ENCODE results near the gene CCDC142.
"Not testable (repeated sequence)": the region's sequence is repeated elsewhere in the genome, so short reads cannot be mapped to it uniquely, and the experiment has no call there.

CCDC142 gene

DNA sequence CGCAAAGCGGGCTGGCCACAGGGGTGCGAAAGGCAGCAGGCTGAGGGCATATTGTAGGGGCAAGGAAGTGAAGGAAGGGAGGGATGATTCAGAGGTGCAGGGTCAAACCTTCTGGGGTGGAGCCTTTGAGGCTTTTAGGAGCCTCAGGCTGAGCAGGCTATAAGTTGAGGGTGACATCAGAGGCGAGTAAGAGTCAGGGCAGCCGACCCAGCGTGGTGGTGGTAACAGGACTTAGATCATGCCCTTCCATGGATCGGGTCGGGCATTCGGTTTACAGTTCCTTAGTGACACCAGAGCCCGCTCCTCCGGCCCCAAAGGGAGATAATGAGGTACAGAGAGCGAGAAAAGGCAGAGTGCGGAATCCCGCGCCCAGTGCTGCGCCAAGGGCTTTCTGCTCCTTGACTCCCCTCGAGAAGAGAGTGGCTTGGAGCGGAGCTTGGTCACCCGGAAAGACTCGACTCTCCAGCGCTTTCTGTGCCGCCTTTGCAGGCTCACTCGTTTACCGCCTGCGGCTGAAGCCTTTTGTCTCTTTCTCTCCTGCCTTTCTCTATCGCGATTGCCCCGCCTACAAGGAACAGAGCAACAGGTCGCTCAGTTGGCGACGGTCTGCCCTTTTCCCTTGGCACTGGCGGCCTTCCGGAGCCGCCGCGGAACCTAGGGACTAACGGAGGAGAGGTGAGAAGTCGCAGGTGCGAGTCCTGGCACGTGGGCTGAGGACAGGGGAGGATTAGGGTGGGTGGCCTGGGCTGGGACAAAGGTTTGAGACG, 15.9 kb upstream of the CCDC142 start:
- no peak for DNase-seq (ENCODE audit: low spot score)

DNA sequence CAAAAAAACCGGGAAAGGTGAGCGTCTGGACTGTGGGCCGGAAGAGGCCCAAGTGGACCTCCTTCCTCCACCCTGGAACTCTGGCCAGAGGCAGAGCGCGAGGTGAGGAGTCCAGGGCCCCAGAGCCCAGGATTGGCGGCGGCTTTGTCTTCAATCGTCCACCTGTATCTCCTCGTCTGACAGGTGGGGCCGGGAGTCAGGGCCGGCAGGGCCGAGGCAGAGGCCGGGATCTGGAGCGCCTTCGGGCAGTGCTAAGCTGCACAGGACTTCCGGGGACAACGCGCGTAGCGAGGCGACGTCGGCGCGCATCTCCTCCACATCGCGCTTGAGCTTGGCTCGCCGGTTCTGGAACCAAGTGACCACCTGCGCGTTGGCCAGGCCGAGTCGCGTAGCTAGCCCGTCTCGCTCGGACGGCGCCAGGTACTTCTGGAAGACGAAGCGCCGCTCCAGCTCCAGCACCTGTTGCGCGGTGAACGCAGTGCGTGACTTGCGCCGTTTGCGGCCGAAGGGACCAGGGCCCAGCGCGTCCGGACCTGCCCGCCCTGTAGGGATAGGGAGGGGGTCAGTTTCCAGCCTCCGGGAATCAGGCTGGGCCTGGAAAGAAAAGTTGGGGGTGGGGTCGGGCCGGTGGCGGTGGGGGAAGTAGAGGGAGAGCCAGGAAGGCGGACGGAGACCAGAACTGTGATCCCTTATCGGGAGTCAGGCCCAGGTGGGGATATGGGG, 15.1 kb upstream of the CCDC142 start:
- no peak for DNase-seq (ENCODE audit: low spot score)

DNA sequence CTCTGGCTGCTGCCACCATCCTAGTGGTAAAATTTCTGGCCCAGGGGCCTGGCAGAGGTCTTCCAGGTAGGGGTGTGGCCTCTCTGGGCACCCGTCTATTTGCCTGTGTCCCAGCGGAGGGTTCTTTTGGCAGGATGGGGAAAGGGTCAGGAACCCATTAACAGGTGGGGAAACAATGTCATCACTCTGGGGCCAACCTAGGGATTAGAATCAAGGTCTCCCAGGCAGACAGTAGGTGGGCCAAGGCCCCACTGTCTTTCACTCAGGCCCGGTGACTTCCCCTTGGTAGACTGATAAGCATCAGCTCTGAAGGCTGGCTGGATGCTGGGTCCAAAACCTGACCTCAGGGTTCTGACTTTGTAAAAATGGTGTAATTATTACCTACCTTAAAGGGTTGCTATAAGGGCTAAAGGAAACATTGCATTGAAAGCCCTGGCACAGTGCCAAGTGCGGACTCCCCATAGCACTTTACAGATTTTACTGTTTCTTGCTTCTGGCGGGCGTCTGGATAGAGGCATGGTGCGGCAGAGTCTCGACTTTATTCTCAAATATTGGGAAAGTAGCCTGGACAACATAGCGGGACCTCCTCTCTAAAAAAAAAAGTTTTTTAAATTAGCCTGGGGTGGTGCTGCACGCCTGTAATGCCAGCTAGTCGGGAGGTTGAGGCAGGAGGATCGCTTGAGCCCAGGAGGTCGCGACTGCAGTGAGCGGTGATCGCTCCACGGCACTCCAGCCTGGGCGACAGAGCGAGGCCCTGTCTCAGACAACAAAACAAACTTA, 14.4 kb upstream of the CCDC142 start:
- DNase-seq (ENCODE audit: low spot score) = no peak

DNA sequence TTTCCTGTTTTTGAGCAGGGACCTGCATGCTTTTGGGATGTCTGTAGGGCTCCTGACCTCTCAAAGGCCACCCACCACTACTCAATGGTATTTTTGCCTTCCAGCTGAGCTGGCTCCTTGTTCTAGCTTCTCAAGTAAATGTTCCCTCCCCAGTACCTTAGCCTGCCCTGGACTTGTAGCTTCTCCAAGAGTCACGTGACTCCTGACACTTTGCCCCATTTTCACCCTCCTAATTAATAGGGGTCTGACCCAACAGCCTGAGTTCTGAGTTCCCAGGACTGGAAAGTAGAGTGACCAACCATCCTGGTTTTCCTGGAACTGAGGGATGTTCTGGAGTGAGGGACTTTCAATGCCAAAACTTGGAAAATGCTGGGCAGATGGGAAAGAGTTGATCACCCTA, 12.6 kb upstream of the CCDC142 start:
- DNase-seq (ENCODE audit: low spot score) = no peak

DNA sequence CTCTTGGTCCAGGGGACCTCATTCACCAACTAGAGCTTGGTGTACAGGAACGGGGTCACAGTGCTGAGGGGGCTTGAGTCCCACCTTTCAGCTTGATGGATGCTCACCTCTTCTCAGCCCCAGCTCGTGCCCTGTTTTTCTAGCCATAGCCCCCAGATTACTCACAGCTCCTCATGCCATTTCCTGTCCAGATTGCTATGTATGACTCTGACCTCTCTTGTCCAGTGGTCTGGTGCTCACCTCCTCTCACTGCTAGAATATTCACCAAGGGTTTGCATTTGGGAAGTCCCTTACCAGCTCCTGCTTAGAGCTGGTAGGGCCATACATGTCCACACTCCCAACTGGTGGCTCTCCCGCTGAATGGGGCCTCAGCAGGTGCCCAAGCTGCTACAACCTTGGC, 10.7 kb upstream of the CCDC142 start:
- DNase-seq (ENCODE audit: low spot score) = no peak

DNA sequence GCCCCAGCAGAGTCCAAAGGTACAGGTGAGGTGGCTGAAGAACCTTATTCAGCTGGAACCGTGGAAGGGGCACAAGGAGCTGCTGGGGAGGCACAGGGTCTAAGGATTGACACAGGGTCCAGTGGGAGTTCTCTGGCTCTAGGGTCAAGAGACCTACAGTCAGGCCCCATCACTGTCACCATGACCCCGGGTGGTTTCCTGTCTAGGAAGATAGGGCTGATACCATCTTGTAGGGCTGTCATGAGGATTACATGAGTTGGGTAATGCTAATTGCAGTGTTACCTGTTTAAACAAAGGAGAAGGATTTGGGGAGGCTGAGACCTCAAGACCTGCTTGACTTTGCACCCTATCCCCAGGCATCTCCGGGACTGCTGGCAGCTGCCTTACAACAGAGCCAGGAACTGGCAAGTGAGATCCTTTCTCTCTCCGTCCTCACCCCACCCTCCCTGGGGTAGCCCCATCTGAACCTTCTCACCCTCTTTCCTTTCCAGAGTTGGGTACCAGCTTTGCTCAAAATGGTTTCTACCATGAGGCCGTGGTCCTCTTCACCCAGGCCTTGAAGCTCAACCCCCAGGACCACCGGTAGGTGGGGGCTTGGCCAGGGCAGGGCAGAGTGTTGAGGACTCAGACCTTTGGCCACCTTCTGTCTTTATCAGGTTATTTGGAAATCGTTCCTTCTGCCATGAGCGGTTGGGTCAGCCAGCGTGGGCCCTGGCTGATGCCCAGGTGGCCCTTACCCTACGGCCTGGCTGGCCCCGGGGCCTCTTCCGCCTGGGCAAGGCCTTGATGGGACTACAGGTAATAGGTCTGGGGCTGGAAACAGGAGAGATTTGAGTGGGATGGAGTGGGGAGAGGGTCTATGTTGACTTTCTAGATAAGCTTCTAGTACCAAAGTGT, 9.1 kb upstream of the CCDC142 start:
- DNase-seq (ENCODE audit: low spot score) = no peak

DNA sequence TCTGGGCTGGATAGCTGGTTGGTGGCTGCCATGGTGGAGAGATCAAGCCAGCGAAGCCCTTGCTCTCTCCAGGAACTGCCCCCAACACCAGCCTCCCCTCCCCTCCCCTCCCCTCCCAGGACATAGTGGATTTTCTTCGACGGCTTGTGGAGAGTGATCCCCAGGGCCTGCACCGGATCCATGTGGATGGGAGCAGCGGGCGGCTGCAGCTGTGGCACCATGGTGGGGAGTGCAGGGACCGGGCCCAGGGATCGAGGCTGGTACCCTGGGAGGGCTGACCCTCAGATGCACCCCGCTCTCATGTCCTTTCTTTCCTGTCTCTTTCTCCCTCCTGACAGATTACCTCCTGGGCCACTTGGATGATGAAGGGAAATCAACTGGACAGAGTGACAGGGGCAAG, 7.1 kb upstream of the CCDC142 start:
- DNase-seq (ENCODE audit: low spot score) = no peak

DNA sequence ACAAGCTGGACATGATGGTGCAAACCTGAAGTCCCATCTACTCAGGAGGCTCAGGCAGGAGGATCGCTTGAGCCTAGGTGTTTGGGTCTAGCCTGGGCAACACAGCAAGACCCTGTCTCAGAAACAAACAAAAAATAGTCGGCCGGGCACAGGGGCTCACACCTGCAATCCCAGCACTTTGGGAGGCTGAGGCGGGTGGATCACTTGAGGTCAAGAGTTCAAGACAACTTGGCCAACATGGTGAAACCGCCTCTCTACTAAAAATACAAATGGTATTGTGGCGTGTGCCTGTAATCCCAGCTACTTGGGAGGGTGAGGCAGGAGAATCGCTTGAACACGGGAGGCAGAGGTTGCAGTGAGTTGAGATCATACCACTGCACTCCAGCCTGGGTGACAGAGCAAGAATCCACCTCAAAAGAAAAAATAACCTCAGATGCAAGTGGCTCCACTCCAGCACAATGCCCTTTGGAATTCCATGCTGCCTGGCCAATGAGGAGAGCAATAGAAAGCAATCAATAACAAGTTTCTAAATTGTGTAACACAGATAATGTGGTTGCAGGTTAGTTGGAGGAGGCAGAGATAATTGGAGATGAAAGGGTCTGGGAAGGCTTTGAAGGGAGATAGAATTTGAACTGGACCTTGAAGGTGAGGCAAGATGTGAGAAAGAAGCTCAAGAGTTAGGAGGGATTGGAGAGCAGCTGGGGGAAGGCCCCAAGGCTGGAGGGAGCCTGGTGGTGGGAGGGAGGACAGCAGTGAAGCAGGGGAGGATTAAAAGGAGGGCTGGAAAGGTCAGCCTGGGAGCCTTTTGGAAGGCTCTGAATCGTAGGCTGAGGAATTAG, 6.1 kb upstream of the CCDC142 start:
- no peak for DNase-seq (ENCODE audit: low spot score)

DNA sequence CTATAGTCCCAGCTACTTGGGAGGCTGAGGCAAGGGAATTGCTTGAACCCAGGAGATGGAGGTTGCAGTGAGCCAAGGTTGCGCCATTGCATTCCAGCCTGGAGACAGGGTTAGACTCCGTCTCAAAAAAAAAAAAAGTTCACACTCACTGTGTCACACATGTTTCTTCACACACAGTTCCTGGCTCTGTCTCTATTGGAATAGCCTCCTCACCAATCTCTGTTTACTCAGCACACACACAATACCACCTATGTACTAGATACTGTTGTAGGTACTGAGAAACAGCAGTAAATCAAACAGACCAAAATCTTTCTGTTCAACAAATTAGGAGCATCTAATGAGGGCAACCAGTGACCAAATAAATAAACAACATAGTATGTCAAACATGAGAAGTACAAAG, 3.3 kb upstream of the CCDC142 start:
- DNase-seq (ENCODE audit: low spot score) = no peak

DNA sequence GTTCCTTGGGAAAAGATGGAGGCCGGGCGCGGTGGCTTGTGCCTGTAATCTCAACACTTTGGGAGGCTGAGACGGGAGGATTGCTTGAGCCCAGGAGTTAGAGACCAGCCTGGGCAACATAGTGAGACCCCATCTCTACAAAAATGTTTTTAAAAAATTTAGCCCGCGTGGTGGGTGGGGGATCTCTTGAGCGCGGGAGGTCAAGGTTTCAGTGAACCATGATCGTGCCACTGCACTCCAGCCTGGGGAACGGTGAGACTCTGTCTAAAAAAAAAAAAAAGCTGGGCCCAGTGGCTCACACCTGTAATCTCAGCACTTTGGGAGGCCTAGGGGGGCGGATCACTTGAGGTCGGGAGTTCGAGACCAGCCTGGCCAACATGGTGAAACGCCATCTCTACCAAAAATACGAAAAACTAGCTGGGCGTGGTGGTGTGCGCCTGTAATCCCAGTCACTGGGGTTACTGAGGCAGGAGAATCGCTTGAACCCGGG, 922 bp upstream of the CCDC142 start:
- not testable (repeated sequence) for DNase-seq (ENCODE audit: low spot score)

DNA sequence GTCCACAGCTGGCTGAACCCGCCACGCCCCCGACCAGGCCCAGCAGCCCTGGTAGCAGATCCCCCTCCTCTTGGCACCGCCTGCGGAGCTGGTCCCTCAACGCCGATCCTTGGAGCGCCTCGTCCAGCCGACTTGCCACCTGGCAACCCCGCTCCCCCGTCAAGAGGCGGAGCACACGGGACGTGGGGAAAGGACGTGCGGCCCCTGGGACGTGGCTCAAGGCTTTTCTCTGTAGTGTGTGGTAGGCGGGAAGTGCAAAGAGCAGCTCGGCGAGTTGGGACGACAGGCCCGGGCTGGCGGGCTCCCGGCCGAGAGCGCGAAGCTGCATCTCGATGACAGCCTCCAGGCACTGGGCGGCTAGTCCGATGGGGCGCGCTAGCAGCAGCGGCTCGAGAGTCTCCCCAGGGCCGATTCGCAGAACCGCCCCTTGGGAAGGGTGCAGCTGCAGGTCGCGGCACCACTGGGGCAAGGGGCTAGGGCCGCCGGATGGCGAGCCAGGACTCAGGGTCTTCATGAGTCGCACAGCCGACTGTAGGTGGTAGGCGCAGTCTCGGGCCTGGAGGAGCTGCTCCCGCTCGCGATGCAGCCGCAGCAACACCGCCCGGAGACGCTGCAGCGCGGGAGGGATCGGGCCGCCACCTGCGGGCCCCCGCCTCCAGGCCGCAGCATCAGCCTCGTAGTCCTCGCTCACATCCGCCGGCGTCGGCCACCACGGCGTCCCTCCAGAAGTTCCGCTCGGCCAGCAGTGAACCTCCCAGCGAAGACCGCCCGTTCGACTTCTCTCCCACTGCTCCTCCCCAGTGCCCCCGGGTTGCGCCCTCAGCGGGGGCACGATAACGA, 617 bp downstream of the CCDC142 start:
- DNase-seq (ENCODE audit: low spot score) = peak; percentile 68

DNA sequence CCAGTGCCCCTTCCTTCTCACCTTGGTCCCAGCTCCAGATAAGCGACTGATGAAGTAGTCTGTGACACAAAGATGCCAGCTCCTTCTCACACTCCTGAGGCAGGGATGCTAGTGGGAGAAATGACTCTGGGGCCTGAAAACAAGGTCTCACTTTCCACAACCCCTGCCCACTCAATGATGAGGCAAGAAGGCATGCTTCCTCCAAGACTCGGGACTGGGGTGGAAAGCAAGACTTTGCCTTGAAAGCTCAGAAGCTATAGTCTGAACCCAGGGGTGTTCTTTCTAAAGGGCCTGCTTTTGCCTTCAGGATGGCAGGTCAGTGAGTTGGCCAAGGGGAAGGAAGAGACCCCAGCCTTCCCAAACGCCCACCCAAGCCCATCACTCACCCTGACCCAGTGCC, 1.4 kb downstream of the CCDC142 start:
- DNase-seq (ENCODE audit: low spot score) = no peak

DNA sequence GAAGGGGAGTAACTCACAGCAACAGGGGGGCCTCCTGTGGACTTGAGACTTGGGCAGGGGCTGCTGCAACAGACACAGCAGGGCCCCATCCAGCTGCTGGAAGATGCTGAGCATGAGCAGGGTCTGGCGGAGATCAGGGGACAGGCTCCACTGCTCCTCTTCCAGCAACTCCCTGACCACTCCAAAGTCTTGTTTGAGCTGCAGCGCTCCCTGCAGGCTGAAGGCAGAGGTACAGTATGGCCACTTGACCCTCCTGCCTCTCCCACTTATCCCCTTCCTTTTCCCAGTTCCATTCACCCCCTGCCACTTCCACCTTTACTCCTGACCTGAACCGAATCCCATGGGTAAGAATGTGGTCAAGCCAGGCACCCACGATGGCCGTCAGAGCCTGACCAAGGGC, 7.9 kb downstream of the CCDC142 start:
- no peak for DNase-seq (ENCODE audit: low spot score)

DNA sequence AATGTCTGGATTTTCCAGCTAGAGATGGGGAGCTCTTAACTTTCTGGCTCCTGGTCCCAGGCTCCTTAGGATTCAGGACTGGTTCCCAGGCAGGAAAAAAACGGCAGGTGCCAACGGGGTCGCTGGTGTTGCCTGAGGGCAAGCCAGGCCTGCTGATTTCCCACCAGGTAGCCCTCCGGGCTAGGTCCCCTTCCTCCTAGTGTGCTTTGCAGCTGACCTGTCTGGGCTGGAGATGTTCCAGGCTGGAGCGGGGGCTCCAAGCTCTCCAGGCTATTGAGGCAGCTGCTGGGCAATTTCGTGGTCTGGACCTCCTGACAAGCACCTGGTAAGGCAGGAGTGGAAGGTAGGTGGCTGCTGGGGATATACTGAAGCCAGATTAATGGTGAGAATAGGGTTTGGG, 8.3 kb downstream of the CCDC142 start:
- DNase-seq (ENCODE audit: low spot score) = no peak

DNA sequence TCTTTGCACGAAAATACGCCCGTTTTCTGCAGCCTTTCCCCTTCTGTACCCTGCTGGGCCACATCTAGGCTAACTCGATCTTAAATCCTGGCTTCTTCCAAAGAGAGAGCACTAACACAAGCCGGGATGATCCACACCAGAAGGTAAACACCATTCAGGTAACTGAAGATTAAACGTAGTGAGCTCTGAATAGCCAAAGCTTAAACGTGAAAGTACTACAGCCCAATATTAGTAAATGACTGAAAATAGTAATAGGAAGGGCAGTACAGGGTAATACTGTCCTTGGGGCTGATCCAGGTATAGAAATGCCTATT, 9.9 kb downstream of the CCDC142 start:
- DNase-seq (ENCODE audit: low spot score) = no peak

DNA sequence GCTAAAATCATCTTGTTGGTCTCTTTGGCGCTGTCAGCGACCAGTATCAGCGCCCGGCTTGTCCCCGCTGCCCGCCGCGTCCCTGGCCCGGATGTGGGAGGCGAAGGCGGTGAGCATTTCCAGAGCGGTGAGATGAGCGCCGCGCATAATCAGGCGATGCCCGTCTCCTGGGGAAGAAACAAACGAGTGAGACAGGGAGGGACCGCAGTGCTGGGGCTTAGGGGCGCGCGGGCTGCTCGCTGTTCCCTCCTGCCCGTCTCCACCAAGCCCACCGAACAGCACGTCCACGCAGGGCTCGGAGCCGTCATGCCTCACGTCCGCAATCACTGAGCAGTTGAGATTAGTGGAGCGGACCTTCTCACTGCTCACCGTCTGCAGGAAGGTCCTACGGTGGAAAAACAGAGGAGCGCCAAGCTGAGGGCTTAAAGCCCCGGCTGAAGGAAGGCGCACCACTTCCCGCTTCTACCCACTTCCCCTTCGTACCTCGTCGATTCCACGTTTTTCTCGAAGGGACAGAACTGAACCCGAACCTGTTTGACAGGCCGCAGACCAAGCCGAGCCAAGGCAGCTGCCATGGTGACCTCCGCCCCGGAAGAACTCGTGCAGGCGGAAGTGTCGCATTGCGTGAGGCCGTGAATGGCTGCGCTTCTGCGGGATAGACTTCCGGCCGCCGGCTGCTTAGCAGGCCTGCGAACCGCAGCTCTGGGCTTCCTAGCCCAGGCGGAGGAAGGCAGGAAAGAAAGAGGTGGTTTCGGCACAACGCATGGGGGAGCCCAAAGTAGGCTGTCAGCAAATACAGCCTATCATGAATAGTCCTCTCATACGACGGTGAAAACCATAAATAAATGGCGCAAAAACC, 10.5 kb downstream of the CCDC142 start, which contains the start of gene MRPL53:
MRPL53 (minus strand) TSS at position 595 of the 859 bp plus-strand sequence; CDS start at position 575, 20 bp downstream.
- DNase-seq (ENCODE audit: low spot score) = peak; percentile 89

DNA sequence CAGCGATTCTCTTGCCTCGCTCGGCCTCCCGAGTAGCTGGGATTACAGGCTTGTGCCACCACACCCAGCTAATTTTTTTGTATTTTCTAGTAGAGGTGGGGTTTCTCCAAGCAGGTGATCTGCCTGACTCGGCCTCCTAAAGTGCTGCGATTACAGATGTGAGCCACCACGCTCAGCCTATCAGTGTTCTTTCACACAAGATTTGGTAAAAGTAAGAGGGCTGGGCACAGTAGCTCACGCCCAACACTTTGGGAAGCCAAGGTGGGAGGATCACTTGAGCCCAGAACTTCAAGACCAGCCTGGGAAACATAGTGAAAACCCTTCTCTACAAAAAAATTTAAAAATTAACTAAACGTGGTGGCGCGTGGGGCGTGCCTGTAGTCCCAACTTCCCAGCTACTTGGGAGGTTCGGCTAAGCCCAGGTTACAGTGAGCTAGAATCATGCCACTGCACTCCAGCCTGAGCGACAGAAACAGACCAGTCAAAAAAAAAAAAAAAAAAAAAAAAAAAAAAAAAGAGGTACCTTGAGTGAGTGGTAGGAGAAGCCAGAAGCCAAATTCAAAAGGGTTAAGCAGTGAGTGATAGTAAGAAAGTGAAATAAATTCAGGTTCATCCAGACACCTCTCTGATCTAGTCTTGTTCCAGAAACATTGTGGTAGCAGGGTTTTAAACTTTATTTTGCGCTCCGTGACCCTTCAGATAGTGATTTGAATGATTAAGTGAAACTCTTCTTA, 11.3 kb downstream of the CCDC142 start:
- no peak for DNase-seq (ENCODE audit: low spot score)

DNA sequence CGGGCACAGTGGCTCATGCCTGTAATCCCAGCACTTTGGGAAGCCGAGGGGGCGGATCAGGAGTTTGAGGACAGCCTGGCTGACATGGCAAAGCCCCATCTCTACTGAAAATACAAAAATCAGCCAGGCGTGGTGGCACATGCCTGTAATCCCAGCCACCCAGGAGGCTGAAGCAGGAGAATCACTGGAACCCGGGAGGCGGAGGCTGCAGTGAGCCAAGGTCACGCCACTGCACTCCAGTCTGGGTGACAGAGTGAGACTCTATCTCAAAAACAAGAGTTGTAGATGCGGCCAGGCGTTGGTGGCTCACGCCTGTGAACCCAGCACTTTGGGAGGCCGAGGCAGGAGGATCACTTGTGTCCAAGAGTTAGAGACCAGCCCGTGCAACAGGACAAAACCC, 12.1 kb downstream of the CCDC142 start:
- DNase-seq (ENCODE audit: low spot score) = not testable (repeated sequence)

Measured in D341Med (cell line).